Stimulated activated CD8-positive, alpha-beta memory T cell treated with anti-CD3 and anti-CD28 coated beads, Interleukin-12 subunit alpha, Interleukin-12 subunit beta, amount 100 ng/mL, for 24 hours (primary cell): ENCODE measurements around the gene CENPE.

ENCODE experiments used
- DNase-seq: peaks from one replicate; pipeline ENCODE4 v3.0.0-alpha.2; 2020; ENCODE audit errors: extremely low read depth

CENPE gene

DNA sequence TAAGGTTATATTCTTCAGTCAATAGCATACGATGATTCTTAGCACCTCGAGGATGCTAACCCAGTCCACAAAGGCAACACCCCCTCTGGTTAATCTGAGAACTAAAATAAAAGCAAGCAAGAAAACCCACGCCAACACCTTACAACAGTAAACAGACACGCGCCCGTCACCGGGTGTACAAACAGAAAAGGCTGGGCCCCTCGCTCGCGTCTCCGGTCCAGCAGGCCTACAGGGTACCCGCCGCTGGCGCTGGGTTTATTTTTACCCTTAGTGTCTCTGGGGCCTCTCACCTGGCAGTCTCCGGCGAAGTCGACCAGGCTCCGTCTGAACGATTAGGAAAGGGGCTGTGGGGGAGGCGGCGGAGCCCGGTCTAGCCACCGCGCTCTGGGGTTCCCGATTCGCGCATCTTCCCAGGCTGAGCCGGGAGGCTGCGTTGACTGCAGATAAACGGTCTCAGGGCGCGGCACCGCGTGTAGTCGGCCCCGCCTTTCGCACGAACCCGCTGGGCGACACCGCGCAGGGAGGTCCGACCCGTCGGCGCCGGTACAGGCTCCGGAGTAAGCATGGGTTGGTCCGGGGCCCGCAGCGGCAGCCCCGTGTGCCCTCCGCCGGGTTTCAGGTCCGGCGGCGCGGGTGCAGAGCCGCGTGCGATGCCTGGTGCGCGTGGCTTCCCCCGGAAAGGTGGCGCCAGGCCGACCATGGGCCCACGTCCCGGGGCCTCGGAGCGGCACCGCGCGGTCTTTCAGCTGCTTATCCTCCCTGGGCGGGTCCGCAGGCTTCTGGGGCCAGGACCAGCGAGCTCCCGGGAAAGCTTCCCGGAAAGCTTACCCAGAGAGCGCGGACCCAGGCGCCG lies 122.0 kb downstream of the CENPE start:
- DNase-seq, result peak; percentile 24

DNA sequence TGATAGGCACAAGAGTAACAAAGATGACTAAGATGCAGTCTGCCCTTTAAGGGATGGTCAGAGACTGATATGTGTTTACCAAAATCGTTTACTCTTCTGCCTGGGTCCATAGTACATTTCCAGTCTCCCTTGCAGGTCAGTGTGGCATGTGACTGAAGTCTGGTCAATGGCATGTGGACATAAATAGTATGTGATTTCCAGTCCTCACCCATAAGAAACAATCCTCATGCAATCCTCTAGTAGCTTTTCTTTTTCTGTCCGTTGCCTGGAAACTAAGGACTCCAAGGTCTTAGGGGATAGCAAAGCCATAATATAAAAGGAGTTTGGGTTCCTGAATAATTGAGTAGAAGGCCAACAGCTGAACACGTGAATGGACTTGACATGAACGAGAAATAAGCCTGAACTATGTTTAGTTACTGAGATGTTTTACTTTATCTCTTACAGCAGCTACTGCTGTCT lies 122.7 kb downstream of the CENPE start:
- no peak for DNase-seq

DNA sequence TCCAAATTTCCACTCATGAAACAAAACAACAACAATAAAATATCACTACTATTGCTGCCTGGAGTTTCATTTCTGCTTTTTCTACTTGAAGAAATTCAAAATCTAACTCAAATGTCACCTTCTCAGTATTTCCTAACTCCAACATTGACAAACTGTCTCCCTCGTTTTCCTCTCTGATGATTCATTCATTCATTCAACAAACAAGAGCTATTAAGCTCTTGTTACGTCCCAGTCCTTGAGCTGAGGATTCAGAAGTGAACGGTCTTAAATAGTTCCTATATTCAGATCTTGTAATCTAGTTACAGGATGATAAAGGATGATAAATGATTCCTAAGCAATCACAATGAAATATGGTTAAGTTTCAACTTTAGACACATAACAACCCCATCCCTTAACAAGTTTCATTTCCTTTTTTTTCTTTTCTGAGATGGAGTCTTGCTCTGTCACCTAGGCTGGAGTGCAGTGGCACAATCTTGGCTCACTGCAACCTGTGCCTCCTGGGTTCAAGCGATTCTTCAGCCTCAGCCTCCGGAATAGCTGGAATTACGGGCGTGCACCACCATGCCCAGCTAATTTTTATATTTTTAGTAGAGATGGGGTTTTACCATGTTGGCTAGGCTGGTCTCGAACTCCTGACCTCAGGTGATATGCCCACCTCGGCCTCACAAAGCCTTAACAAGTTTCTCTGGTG lies 123.3 kb downstream of the CENPE start:
- no peak for DNase-seq

DNA sequence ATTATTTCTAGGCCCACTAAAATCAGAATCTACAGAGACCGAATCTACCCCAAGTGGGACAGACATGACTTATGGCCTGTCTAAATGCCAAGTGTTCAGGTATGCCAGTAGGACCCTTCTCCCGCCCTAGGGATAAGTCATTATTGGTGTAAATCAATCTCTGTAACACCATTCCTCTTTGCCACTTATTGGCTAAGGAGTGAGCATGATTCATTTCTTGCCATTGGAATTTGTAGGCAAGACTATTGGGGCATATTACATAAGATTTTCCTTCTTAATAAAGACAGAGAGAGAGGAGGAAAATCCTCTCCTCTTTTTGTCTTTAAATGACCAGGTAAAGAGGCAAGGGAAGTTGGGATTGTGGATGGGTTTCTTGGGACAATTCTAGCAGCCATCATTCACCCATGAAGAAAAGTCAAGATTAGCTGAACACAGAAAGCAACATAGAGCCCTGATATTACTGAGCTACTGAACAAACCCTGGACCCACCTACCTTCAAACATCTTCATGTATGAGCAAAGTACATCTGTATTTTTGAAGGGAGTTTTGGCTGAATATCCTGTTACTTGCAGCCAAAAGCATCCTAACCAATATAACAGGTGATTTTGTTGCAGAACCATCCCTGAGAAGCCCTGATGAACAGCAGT lies 124.2 kb downstream of the CENPE start:
- no peak for DNase-seq

DNA sequence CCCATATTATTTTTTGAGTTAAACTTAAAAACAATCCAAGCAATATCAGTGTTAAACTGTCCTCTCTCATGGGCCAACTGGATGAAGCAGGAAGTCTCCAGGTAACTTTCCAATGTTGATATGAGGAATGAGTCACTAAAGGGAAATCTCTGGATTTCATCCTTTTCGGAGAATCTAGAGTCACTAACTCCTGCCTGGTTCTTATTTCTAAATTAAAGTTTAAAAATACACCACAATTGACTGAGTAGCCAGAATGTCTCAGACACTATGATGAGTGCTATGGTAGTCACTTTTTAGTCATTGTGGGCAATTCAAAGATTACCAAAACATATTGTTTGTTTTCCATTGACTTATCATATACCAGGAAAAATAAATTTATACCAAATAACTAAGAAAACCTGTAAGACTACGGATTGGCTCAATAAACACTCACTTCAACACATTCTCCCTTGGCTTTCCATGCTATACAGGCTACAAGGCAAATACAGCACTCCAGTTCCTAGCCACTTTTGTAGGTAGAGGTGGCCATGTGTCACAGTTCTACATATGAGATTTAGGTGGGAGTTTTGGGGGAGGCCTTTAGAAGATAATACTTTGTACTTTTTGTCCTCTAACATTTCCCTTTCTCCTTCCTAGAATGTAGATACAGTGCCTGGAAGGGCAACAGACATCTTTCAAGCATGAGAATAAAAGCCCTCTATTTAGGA lies 130.1 kb downstream of the CENPE start:
- DNase-seq, result no peak

DNA sequence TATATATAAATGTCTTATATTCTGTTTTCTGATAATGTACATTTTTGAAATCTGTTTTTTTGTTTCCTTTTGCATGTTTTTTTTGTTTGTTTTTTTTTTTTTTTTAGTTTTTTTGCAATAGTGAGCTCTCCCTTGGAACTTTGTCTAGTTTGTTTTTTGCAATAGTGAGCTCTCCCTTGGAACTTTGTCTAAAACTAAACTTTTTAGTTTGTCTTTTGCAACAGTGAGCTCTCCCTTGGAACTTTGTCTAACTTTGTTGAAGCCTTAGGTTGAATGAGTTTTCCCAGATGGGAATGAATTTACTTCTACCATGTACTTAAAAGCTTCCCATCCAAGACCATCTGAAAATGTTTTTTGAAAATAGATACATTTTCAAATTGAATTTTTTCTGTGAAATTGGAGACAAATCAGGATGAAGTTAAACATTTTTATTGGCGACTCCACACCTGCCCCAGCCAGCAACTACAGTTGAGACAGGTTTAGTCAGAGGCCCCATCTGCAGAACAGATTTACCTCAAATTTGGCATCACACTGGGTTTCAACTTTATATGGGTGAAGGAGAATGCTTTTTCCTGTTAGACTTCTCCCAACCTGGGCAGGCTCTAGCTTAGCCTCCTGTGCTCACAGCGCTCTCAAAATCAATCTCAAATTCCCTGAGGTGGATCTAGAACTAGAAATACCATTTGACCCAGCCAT lies 137.5 kb downstream of the CENPE start:
- no peak for DNase-seq
